Astrocyte (in vitro differentiated cells and primary cell): ENCODE results near the gene CLDN19.

Experiments
- CTCF ChIP-seq: IDR thresholded peaks from 2 replicates; pipeline ENCODE4 v1.5.1; 2011; ENCODE audit warnings: low read depth, mild to moderate bottlenecking, inconsistent platforms, low read length, moderate library complexity; ENCODE audit not compliant: insufficient read depth
- EZH2 ChIP-seq: IDR thresholded peaks from 2 replicates; pipeline ENCODE4 v1.6.1; 2012; ENCODE audit warnings: mild to moderate bottlenecking, low read length, inconsistent platforms; ENCODE audit not compliant: insufficient read depth

GRCh38 chr1:42735477-42736105 is 4.4 kb downstream of the CLDN19 start:
- TF ChIP-seq CTCF, result no peak
- TF ChIP-seq EZH2, result no peak
